HepG2 (cell line): ENCODE data around the gene KCNQ1OT1. TPM values are rescaled to one million over a fixed set of nuclear protein-coding genes. Genes with fewer than 3 reads are reported as not detected.

Source experiments
- ATAC-seq: fragments of 200-7000 bp; cut with Tn5 transposase; 3 replicates; pipeline ENCODE4 v1.9.1; 2020; ENCODE audit warnings: mild to moderate bottlenecking, moderate library complexity
- BruUV-seq: library from RNA; stranded (reverse); fragments of 400-500 nt; replicated peaks from 2 replicates; lab custom pipeline; 2021; lab: Mats Ljungman, UMichigan
- CTCF ChIA-PET: fragments of 300-600 bp; formaldehyde crosslinking; extraction: SDS; loops from one replicate; lab custom pipeline; 2021; ENCODE audit warnings: low total read pairs, inconsistent platforms, low intra/inter-chr PET ratio; lab: Yijun Ruan, JAX
- POLR2A ChIA-PET: fragments of 350-600 bp; sonication (Branson Sonifier 250); formaldehyde crosslinking; loops from one replicate; lab custom pipeline; 2020; ENCODE audit warnings: antibody characterized with exemption, inconsistent platforms; lab: Yijun Ruan, JAX
- DNase-seq: peaks from one replicate; pipeline ENCODE4 v3.0.0-alpha.2; 2015; ENCODE audit warnings: low spot score
- FAIRE-seq: peaks from 3 replicates; lab custom pipeline; 2011; peaks lifted over from hg19 to GRCh38; lab: Jason Lieb, UNC
- H2AFZ ChIP-seq: one replicate; pipeline ENCODE4 v1.6.1; 2011; ENCODE audit warnings: low read length, inconsistent platforms
- H3K27ac ChIP-seq: fragments of 300-600 bp; 3 replicates; pipeline ENCODE4 v1.8.0; 2011; ENCODE audit warnings: mixed run types, mild to moderate bottlenecking, mixed read lengths, low read length, inconsistent platforms; ENCODE audit not compliant: insufficient read depth; ENCODE audit errors: extremely low read length
- H3K27me3 ChIP-seq, 2 experiments: fragments of 200-600 bp in 1 of 2; 2 replicates in 1 of 2; 3 replicates in 1 of 2; pipeline versions ENCODE4 v1.6.0 to v1.8.0; 2011; ENCODE audit warnings: low read length in 2 of 2, mild to moderate bottlenecking in 2 of 2, moderate library complexity in 2 of 2, inconsistent platforms in 1 of 2; ENCODE audit not compliant: insufficient read depth in 2 of 2, control insufficient read depth in 1 of 2
- H3K36me3 ChIP-seq, 2 experiments: fragments of 200-600 bp in 1 of 2; replicated peaks in 1 of 2; 2 replicates in 1 of 2; 3 replicates in 1 of 2; pipeline versions ENCODE4 v1.5.1 to v1.8.0; 2011; ENCODE audit warnings: low read length in 2 of 2, inconsistent platforms in 1 of 2; ENCODE audit not compliant: insufficient read depth in 2 of 2, control insufficient read depth in 1 of 2
- H3K4me1 ChIP-seq: 2 replicates; pipeline ENCODE4 v1.5.1; 2012; ENCODE audit warnings: low read length, inconsistent platforms; ENCODE audit not compliant: insufficient read depth
- H3K4me2 ChIP-seq: 2 replicates; pipeline ENCODE4 v1.6.0; 2011; ENCODE audit warnings: low read depth, low read length, inconsistent platforms
- H3K4me3 ChIP-seq, 3 experiments: fragments of 200-600 bp in 1 of 3; sonication (generic), shearing (Covaris generic) in 1 of 3; replicated peaks in 1 of 3; 2 replicates each; pipeline ENCODE4 v1.5.1; 2011 to 2016; ENCODE audit warnings: low read length in 3 of 3, inconsistent platforms in 2 of 3, low read depth in 2 of 3, mild to moderate bottlenecking in 2 of 3, control low read depth in 1 of 3, mixed read lengths in 1 of 3; ENCODE audit not compliant: insufficient read depth in 1 of 3
- H3K79me2 ChIP-seq: one replicate; pipeline ENCODE4 v1.6.1; 2011; ENCODE audit warnings: low read length, inconsistent platforms; ENCODE audit not compliant: insufficient read depth
- H3K9ac ChIP-seq: 2 replicates; pipeline ENCODE4 v1.6.0; 2011; ENCODE audit warnings: mild to moderate bottlenecking, low read depth, low read length, inconsistent platforms; ENCODE audit not compliant: insufficient read depth
- H3K9me3 ChIP-seq: 2 replicates; pipeline ENCODE4 v1.5.1; 2012; ENCODE audit warnings: mild to moderate bottlenecking, low read length
- H4K20me1 ChIP-seq: 2 replicates; pipeline ENCODE4 v1.6.0; 2011; ENCODE audit warnings: inconsistent platforms, mild to moderate bottlenecking, low read length, moderate library complexity; ENCODE audit not compliant: insufficient read depth
- AGO1 ChIP-seq: fragments of 200-400 bp; formaldehyde crosslinking; IDR thresholded peaks from 2 replicates; pipeline ENCODE4 v1.6.1; 2017; ENCODE audit warnings: mild to moderate bottlenecking, low read depth, low read length, moderate library complexity; ENCODE audit not compliant: poor library complexity, severe bottlenecking
- AGO2 ChIP-seq: fragments of 200-400 bp; formaldehyde crosslinking; optimal IDR thresholded peaks from 2 replicates; pipeline ENCODE3; 2017; ENCODE audit warnings: mild to moderate bottlenecking, low read depth, low read length, moderate library complexity
- DDIT3 ChIP-seq: sonication (generic); formaldehyde crosslinking; IDR thresholded peaks from 2 replicates; pipeline ENCODE4 v1.4.0; 2020; ENCODE audit warnings: mild to moderate bottlenecking, missing genetic modification reagents
- KAT8 ChIP-seq: IDR thresholded peaks from 2 replicates; pipeline ENCODE4 v1.6.1; 2016; ENCODE audit warnings: missing genetic modification reagents, missing compliant biosample characterization
- NCOR1 ChIP-seq: fragments of 200-600 bp; sonication (generic); IDR thresholded peaks from 2 replicates; pipeline ENCODE4 v1.7.0; 2017; ENCODE audit warnings: antibody characterized with exemption, low read length, borderline replicate concordance
- SRSF4 ChIP-seq: fragments of 200-400 bp; formaldehyde crosslinking; IDR thresholded peaks from one replicate; pipeline ENCODE4 v1.6.1; 2018; ENCODE audit warnings: mild to moderate bottlenecking, low read depth, low read length, moderate library complexity; ENCODE audit not compliant: poor library complexity, severe bottlenecking
- ZNF552 ChIP-seq: sonication (generic); formaldehyde crosslinking; IDR thresholded peaks from 2 replicates; pipeline ENCODE4 v1.9.0; 2022; ENCODE audit warnings: missing genetic modification reagents, mild to moderate bottlenecking, borderline replicate concordance
- ZNF629 ChIP-seq: sonication (generic); formaldehyde crosslinking; conservative IDR thresholded peaks from 2 replicates; pipeline ENCODE4 v1.5.0; 2020; ENCODE audit warnings: missing genetic modification reagents
- WGBS: methylation state at CpG from one replicate; pipeline ENCODE4 v1.1.6; 2017; ENCODE audit warnings: low lambda C conversion rate; 5-methylcytosine and 5-hydroxymethylcytosine counted together
- in situ Hi-C: cut with HindIII; loops from 2 replicates; pipeline ENCODE4 v1.10.0; 2017; ENCODE audit warnings: low pct_unique_long_range_greater_than_20kb; ENCODE audit not compliant: extremely low pct_ligation_motif_present
- intact Hi-C: fragments of 100-400 bp; cut with micrococcal nuclease; formaldehyde crosslinking; loops from one replicate; pipeline ENCODE4 v1.10.0; 2022; ENCODE audit not compliant: unreplicated experiment
- polyA plus RNA-seq, 8 experiments: library from polyadenylated mRNA; depleted of rRNA in 3 of 8; stranded (reverse) in 7 of 8; unstranded in 1 of 8; fragments of >200 nt; fragmentation: Illumina TruSeq in 4 of 8; extraction: Trizol in 4 of 8; gene quantifications; 2 replicates each; pipeline versions ENCODE4 v1.2.1 to v1.2.3, GENCODE V29; 2011 to 2016; ENCODE audit warnings: low read depth in 4 of 8, missing spikeins in 1 of 8, mixed read lengths in 1 of 8; ENCODE audit not compliant: insufficient read depth in 1 of 8
- total RNA-seq, 5 experiments: library from RNA; depleted of rRNA; stranded (reverse); fragments of >200 nt; fragmentation: Illumina TruSeq; extraction: Trizol; gene quantifications; 2 replicates each; pipeline ENCODE4 v1.2.3, GENCODE V29; 2016; ENCODE audit warnings: low read depth in 1 of 5
- TF ChIP-seq, protein P1 (sequence below): sonication (generic); formaldehyde crosslinking; IDR thresholded peaks from 2 replicates; pipeline ENCODE4 v1.8.1; 2023; ENCODE audit warnings: mild to moderate bottlenecking, missing genetic modification reagents
- TF ChIP-seq, protein P2 (sequence below): sonication (generic); formaldehyde crosslinking; IDR thresholded peaks from 2 replicates; pipeline ENCODE4 v1.8.1; 2023; ENCODE audit warnings: mild to moderate bottlenecking, moderate library complexity, missing genetic modification reagents

The KCNQ1OT1 gene
- total and polyA plus RNA-seq, 2 of the 13 experiments (the other 11 are each of a cell fraction or from before 2014, with no cell fraction given), result 1.3 to 18.9 TPM

- DNase-seq (no peak), ATAC-seq (no peak), FAIRE-seq (no peak)
- 100% methylated on average over 2 of the region's 2 CpGs for WGBS
- intact Hi-C loops (loop anchor here (5.0 kb wide), 1 partner anchor 118 kb away; no protein-coding TSS in a partner anchor), in situ Hi-C loops (no loop called here)
- Histone ChIP-seq H3K4me2 (no peak overlapping the region), H3K27me3 (no peaks in the 10 kb centered on the region), H3K36me3 (0 out of 5 replicates have a peak, but pooled peaks cover 1 to 4% of the 10 kb centered on the region in 2 experiments), H3K9ac (no peak overlapping the region), H3K4me1 (no peaks in the 10 kb centered on the region), H3K4me3 (no peak overlapping the region), H2AFZ (no peak overlapping the region), H4K20me1 (peaks cover 4% of the 10 kb centered on the region; the same call in 1 of the 2 replicates), H3K27ac (no peak overlapping the region), H3K9me3 (peaks cover 100% of the 10 kb centered on the region), H3K79me2 (no peaks in the 10 kb centered on the region)
- CTCF ChIA-PET, result no interaction called here
- TF ChIP-seq NCOR1 (no peak), AGO1 (peak; percentile 19), ZNF552 (CRISPR knock-in tag) (no peak), ZNF629 (CRISPR knock-in tag) (0 out of 2 replicates have a peak, but pooled peaks have one; percentile 0), DDIT3 (CRISPR knock-in tag) (no peak), AGO2 (peak; percentile 7), SRSF4 (peak; percentile 61), KAT8 (CRISPR knock-in tag) (no peak)
- TF ChIP-seq, protein P1, sequence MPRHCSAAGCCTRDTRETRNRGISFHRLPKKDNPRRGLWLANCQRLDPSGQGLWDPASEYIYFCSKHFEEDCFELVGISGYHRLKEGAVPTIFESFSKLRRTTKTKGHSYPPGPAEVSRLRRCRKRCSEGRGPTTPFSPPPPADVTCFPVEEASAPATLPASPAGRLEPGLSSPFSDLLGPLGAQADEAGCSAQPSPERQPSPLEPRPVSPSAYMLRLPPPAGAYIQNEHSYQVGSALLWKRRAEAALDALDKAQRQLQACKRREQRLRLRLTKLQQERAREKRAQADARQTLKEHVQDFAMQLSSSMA, result no peak
- TF ChIP-seq, protein P2, sequence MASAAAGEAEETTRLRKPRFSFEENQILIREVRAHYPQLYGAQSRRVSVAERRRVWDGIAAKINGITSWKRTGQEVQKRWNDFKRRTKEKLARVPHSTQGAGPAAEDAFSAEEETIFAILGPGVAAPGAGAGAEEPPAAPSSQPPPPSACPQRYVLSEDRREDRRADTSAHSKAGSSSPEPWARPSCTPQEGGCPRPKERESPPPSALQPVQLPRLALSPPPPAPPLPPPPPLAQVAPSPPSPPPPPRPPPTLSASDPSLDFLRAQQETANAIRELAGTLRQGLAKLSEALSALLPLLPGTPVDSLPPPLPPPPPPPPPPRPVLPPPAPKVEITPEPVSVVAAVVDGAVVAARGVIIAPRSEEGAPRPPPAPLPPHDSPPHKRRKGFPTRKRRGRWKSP (CRISPR knock-in tag), result no peak
- no TSS peak for BruUV-seq
- POLR2A ChIA-PET, result no interaction called here
Observed at GRCh38 chr11:2649848-2650247, 49.9 kb downstream of the KCNQ1OT1 start.
